CD4-positive, alpha-beta T cell treated with Interleukin-6 at 100 ng/mL for 8 hours (primary cell): Measurements from ENCODE around the gene MVK.

Experiments used
- DNase-seq: peaks from one replicate; pipeline ENCODE4 v3.0.0-alpha.2; 2020; ENCODE audit warnings: mixed read lengths, low spot score

Gene MVK

GRCh38 chr12:109545826-109546225 is 27.8 kb upstream of the MVK start:
- DNase-seq, result no peak

GRCh38 chr12:109547286-109547685 is 26.3 kb upstream of the MVK start:
- no peak for DNase-seq

GRCh38 chr12:109548258-109548657 is 25.3 kb upstream of the MVK start:
- no peak for DNase-seq

- DNase-seq, result no peak
Observed at GRCh38 chr12:109549613-109550270, 23.9 kb upstream of the MVK start.

GRCh38 chr12:109550281-109550680 is 23.3 kb upstream of the MVK start:
- DNase-seq, result no peak

- no peak for DNase-seq
Observed at GRCh38 chr12:109551108-109551507, 22.5 kb upstream of the MVK start.

GRCh38 chr12:109552971-109553370 is 20.6 kb upstream of the MVK start:
- no peak for DNase-seq

GRCh38 chr12:109553483-109553882 is 20.1 kb upstream of the MVK start:
- no peak for DNase-seq

- no peak for DNase-seq
Observed at GRCh38 chr12:109553906-109554500, 19.6 kb upstream of the MVK start.

GRCh38 chr12:109554761-109555160 is 18.8 kb upstream of the MVK start:
- DNase-seq, result no peak

- no peak for DNase-seq
Observed at GRCh38 chr12:109555431-109556315, 17.9 kb upstream of the MVK start.

- no peak for DNase-seq
Observed at GRCh38 chr12:109557200-109557599, 16.4 kb upstream of the MVK start.

GRCh38 chr12:109557805-109558204 is 15.8 kb upstream of the MVK start:
- DNase-seq, result no peak

- no peak for DNase-seq
Observed at GRCh38 chr12:109558374-109559199, 15.0 kb upstream of the MVK start.

GRCh38 chr12:109559200-109559505 is 14.4 kb upstream of the MVK start:
- DNase-seq, result no peak

GRCh38 chr12:109559601-109560000 is 14.0 kb upstream of the MVK start:
- no peak for DNase-seq

GRCh38 chr12:109560867-109561710 is 12.5 kb upstream of the MVK start:
- DNase-seq, result no peak

- no peak for DNase-seq
Observed at GRCh38 chr12:109561711-109562030, 11.9 kb upstream of the MVK start.

- no peak for DNase-seq
Observed at GRCh38 chr12:109562871-109563270, 10.7 kb upstream of the MVK start.

- no peak for DNase-seq
Observed at GRCh38 chr12:109563291-109564284, 10.0 kb upstream of the MVK start.
